BLaER1 (cell line): ENCODE results near the gene GRIK1.

Experiments used
- H3K27ac ChIP-seq: shearing (Covaris generic); formaldehyde crosslinking; 2 replicates; pipeline ENCODE4 v1.8.1; 2022
- H3K27me3 ChIP-seq: shearing (Covaris generic); formaldehyde crosslinking; 2 replicates; pipeline ENCODE4 v1.8.1; 2022
- H3K36me3 ChIP-seq: shearing (Covaris generic); formaldehyde crosslinking; 2 replicates; pipeline ENCODE4 v1.8.1; 2022
- H3K4me1 ChIP-seq: shearing (Covaris generic); formaldehyde crosslinking; 2 replicates; pipeline ENCODE4 v1.8.1; 2022
- H3K4me2 ChIP-seq: shearing (Covaris generic); formaldehyde crosslinking; 2 replicates; pipeline ENCODE4 v1.8.1; 2022
- H3K4me3 ChIP-seq: shearing (Covaris generic); formaldehyde crosslinking; 2 replicates; pipeline ENCODE4 v1.8.1; 2022
- H3K9ac ChIP-seq: shearing (Covaris generic); formaldehyde crosslinking; 2 replicates; pipeline ENCODE4 v1.8.1; 2022
- H3K9me3 ChIP-seq: shearing (Covaris generic); formaldehyde crosslinking; 2 replicates; pipeline ENCODE4 v1.8.1; 2022
- H4K20me1 ChIP-seq: shearing (Covaris generic); formaldehyde crosslinking; 2 replicates; pipeline ENCODE4 v1.8.1; 2022
- Cebpa-rat ChIP-seq: shearing (Covaris generic); IDR thresholded peaks from 2 replicates; pipeline ENCODE4 v1.8.1; 2022

GRIK1 gene

GRCh38 chr21:29511096-29511495, 428.7 kb downstream of the GRIK1 start:
- H3K4me1 ChIP-seq: no peaks in the 10 kb centered on the region
- H3K27me3 ChIP-seq: no peaks in the 10 kb centered on the region
- H3K4me2 ChIP-seq: no peak overlapping the region
- no peak for TF ChIP-seq Cebpa-rat
- no peak overlapping the region for H3K4me3 ChIP-seq
- no peaks in the 10 kb centered on the region for H4K20me1 ChIP-seq
- peaks cover 24% of the 10 kb centered on the region for H3K9me3 ChIP-seq
- no peak overlapping the region for H3K27ac ChIP-seq
- H3K36me3 ChIP-seq: no peaks in the 10 kb centered on the region
- H3K9ac ChIP-seq: no peak overlapping the region

- H3K4me1 ChIP-seq: no peaks in the 10 kb centered on the region
- no peaks in the 10 kb centered on the region for H3K36me3 ChIP-seq
- peaks cover 11% of the 10 kb centered on the region for H3K9me3 ChIP-seq
- H3K27ac ChIP-seq: no peak overlapping the region
- no peak for TF ChIP-seq Cebpa-rat
- no peak overlapping the region for H3K9ac ChIP-seq
- no peak overlapping the region for H3K4me3 ChIP-seq
- no peaks in the 10 kb centered on the region for H4K20me1 ChIP-seq
- H3K4me2 ChIP-seq: no peak overlapping the region
- no peaks in the 10 kb centered on the region for H3K27me3 ChIP-seq
These were observed 430.7 kb downstream of the GRIK1 start for GRCh38 chr21:29509121-29509520.

- TF ChIP-seq Cebpa-rat: no peak
- Histone ChIP-seq H3K36me3 (no peaks in the 10 kb centered on the region), H3K9ac (no peak overlapping the region), H3K9me3 (peaks cover 2% of the 10 kb centered on the region), H3K27ac (no peak overlapping the region), H3K4me2 (no peak overlapping the region), H3K4me1 (no peaks in the 10 kb centered on the region), H4K20me1 (no peaks in the 10 kb centered on the region), H3K4me3 (no peak overlapping the region), H3K27me3 (no peaks in the 10 kb centered on the region)
These were observed 431.5 kb downstream of the GRIK1 start for GRCh38 chr21:29508301-29508700.

- no peaks in the 10 kb centered on the region for H4K20me1 ChIP-seq
- H3K9ac ChIP-seq: no peak overlapping the region
- H3K27ac ChIP-seq: no peak overlapping the region
- H3K9me3 ChIP-seq: no peaks in the 10 kb centered on the region
- no peaks in the 10 kb centered on the region for H3K27me3 ChIP-seq
- H3K36me3 ChIP-seq: no peaks in the 10 kb centered on the region
- no peaks in the 10 kb centered on the region for H3K4me1 ChIP-seq
- TF ChIP-seq Cebpa-rat: no peak
- H3K4me2 ChIP-seq: no peak overlapping the region
- no peak overlapping the region for H3K4me3 ChIP-seq
These were observed 432.8 kb downstream of the GRIK1 start for GRCh38 chr21:29506947-29507346.

GRCh38 chr21:29506214-29506613, 433.6 kb downstream of the GRIK1 start:
- Histone ChIP-seq H3K9ac (no peak overlapping the region), H3K36me3 (no peaks in the 10 kb centered on the region), H4K20me1 (no peaks in the 10 kb centered on the region), H3K27me3 (no peaks in the 10 kb centered on the region), H3K4me3 (no peak overlapping the region), H3K9me3 (no peaks in the 10 kb centered on the region), H3K27ac (no peak overlapping the region), H3K4me1 (no peaks in the 10 kb centered on the region), H3K4me2 (no peak overlapping the region)
- TF ChIP-seq Cebpa-rat: no peak

- H3K4me1 ChIP-seq: no peaks in the 10 kb centered on the region
- H3K9ac ChIP-seq: no peak overlapping the region
- no peaks in the 10 kb centered on the region for H3K36me3 ChIP-seq
- no peaks in the 10 kb centered on the region for H3K27me3 ChIP-seq
- no peak overlapping the region for H3K4me2 ChIP-seq
- no peak for TF ChIP-seq Cebpa-rat
- no peak overlapping the region for H3K4me3 ChIP-seq
- H3K27ac ChIP-seq: no peak overlapping the region
- H4K20me1 ChIP-seq: no peaks in the 10 kb centered on the region
- peaks cover 2% of the 10 kb centered on the region; the same call in 1 of the 2 replicates for H3K9me3 ChIP-seq
These were observed 435.0 kb downstream of the GRIK1 start for GRCh38 chr21:29504751-29505321.

- no peak for TF ChIP-seq Cebpa-rat
- Histone ChIP-seq H3K9me3 (peaks cover 22% of the 10 kb centered on the region; the same call in 1 of the 2 replicates), H3K27ac (no peak overlapping the region), H3K4me2 (no peak overlapping the region), H3K4me3 (no peak overlapping the region), H3K27me3 (no peaks in the 10 kb centered on the region), H3K4me1 (no peaks in the 10 kb centered on the region), H3K9ac (no peak overlapping the region), H3K36me3 (0 out of 2 replicates have a peak, but pooled peaks cover 5% of the 10 kb centered on the region), H4K20me1 (no peaks in the 10 kb centered on the region)
These were observed 438.3 kb downstream of the GRIK1 start for GRCh38 chr21:29501451-29501850.

- Histone ChIP-seq H3K4me3 (no peak overlapping the region), H3K36me3 (0 out of 2 replicates have a peak, but pooled peaks cover 5% of the 10 kb centered on the region), H3K4me2 (no peak overlapping the region), H3K9me3 (peaks cover 22% of the 10 kb centered on the region; the same call in 1 of the 2 replicates), H4K20me1 (no peaks in the 10 kb centered on the region), H3K27me3 (no peaks in the 10 kb centered on the region), H3K9ac (no peak overlapping the region), H3K4me1 (no peaks in the 10 kb centered on the region), H3K27ac (no peak overlapping the region)
- no peak for TF ChIP-seq Cebpa-rat
These were observed 440.0 kb downstream of the GRIK1 start for GRCh38 chr21:29499734-29500343.

GRCh38 chr21:29499229-29499628, 440.6 kb downstream of the GRIK1 start:
- H3K4me2 ChIP-seq: no peak overlapping the region
- no peaks in the 10 kb centered on the region for H3K27me3 ChIP-seq
- H4K20me1 ChIP-seq: no peaks in the 10 kb centered on the region
- no peaks in the 10 kb centered on the region for H3K4me1 ChIP-seq
- H3K4me3 ChIP-seq: no peak overlapping the region
- no peak for TF ChIP-seq Cebpa-rat
- no peak overlapping the region for H3K27ac ChIP-seq
- H3K9ac ChIP-seq: no peak overlapping the region
- H3K36me3 ChIP-seq: 0 out of 2 replicates have a peak, but pooled peaks cover 5% of the 10 kb centered on the region
- peaks cover 22% of the 10 kb centered on the region; the same call in 1 of the 2 replicates for H3K9me3 ChIP-seq

GRCh38 chr21:29496337-29496736, 443.5 kb downstream of the GRIK1 start:
- H4K20me1 ChIP-seq: no peaks in the 10 kb centered on the region
- 0 out of 2 replicates have a peak, but pooled peaks cover 5% of the 10 kb centered on the region for H3K36me3 ChIP-seq
- peaks cover 22% of the 10 kb centered on the region; the same call in 1 of the 2 replicates for H3K9me3 ChIP-seq
- H3K27ac ChIP-seq: no peak overlapping the region
- no peaks in the 10 kb centered on the region for H3K4me1 ChIP-seq
- H3K9ac ChIP-seq: no peak overlapping the region
- H3K4me2 ChIP-seq: no peak overlapping the region
- H3K4me3 ChIP-seq: no peak overlapping the region
- TF ChIP-seq Cebpa-rat: no peak
- H3K27me3 ChIP-seq: no peaks in the 10 kb centered on the region
